Gastroesophageal sphincter (tissue), 3 donors: ENCODE results near the gene ZER1.

Source experiments
- CTCF ChIP-seq, 4 experiments: fragments of 200-600 bp in 2 of 4; fragments of 450-650 bp in 2 of 4; sonication (generic) in 1 of 4; IDR thresholded peaks; one replicate each; pipeline ENCODE4 v1.5.1; 2017 to 2019; ENCODE audit warnings: antibody characterized with exemption in 4 of 4, mild to moderate bottlenecking in 2 of 4, moderate library complexity in 2 of 4
- EP300 ChIP-seq: sonication (generic); formaldehyde crosslinking; IDR thresholded peaks from one replicate; pipeline ENCODE4 v1.6.1; 2017; ENCODE audit warnings: antibody characterized with exemption, mild to moderate bottlenecking
- POLR2AphosphoS5 ChIP-seq: sonication (generic); formaldehyde crosslinking; IDR thresholded peaks from one replicate; pipeline ENCODE4 v1.6.1; 2017; ENCODE audit warnings: antibody characterized with exemption

GRCh38 chr9:128802482-128802881, 30.8 kb upstream of the ZER1 start:
- TF ChIP-seq CTCF (IDR thresholded peaks at IDR 0.05) = no peak
- no peak for TF ChIP-seq POLR2AphosphoS5
- TF ChIP-seq EP300 = no peak
